Suprapubic skin (tissue), 4 donors: ENCODE measurements around the gene CNTFR. TPM values are rescaled to one million over a fixed set of nuclear protein-coding genes. Genes with fewer than 3 reads are reported as not detected.

Experiments used
- DNase-seq, 2 donors: peaks; one replicate each; pipeline ENCODE4 v3.0.0-alpha.2; 2019; ENCODE audit warnings: low spot score in 2 of 2
- H3K27ac ChIP-seq: fragments of 200-600 bp; sonication (generic); one replicate; pipeline ENCODE4 v1.5.1; 2019
- H3K27me3 ChIP-seq: fragments of 200-600 bp; sonication (generic); one replicate; pipeline ENCODE4 v1.5.1; 2019
- H3K36me3 ChIP-seq: fragments of 200-600 bp; sonication (generic); one replicate; pipeline ENCODE4 v1.5.1; 2019
- H3K4me1 ChIP-seq: fragments of 200-600 bp; sonication (generic); one replicate; pipeline ENCODE4 v1.5.1; 2019
- H3K4me3 ChIP-seq: fragments of 200-600 bp; sonication (generic); one replicate; pipeline ENCODE4 v1.5.1; 2019; ENCODE audit warnings: mild to moderate bottlenecking
- H3K9me3 ChIP-seq: fragments of 200-600 bp; sonication (generic); one replicate; pipeline ENCODE4 v1.5.1; 2019
- CTCF ChIP-seq, 2 donors: fragments of 200-600 bp in 1 of 2; fragments of 450-650 bp in 1 of 2; sonication (generic) in 1 of 2; IDR thresholded peaks; one replicate each; pipeline ENCODE4 v1.5.1; 2016 to 2019; ENCODE audit warnings: antibody characterized with exemption in 2 of 2, mild to moderate bottlenecking in 1 of 2, moderate library complexity in 1 of 2
- EP300 ChIP-seq: sonication (generic); formaldehyde crosslinking; IDR thresholded peaks from one replicate; pipeline ENCODE4 v1.6.1; 2017; ENCODE audit warnings: antibody characterized with exemption
- POLR2A ChIP-seq, 2 donors: fragments of 450-650 bp; IDR thresholded peaks; one replicate each; pipeline ENCODE4 v1.6.1; 2017; ENCODE audit warnings: antibody characterized with exemption in 2 of 2, mild to moderate bottlenecking in 2 of 2, moderate library complexity in 2 of 2
- POLR2AphosphoS5 ChIP-seq, 3 donors: sonication (generic); formaldehyde crosslinking; IDR thresholded peaks; one replicate each; pipeline ENCODE4 v1.6.1; 2017; ENCODE audit warnings: antibody characterized with exemption in 3 of 3
- WGBS: methylation state at CpG from one replicate; pipeline ENCODE4 v1.1.5; 2018; 5-methylcytosine and 5-hydroxymethylcytosine counted together
- total RNA-seq, 4 donors: library from RNA; depleted of rRNA; stranded (reverse); fragments of >200 nt; gene quantifications; one replicate each; pipeline ENCODE4 v1.1.0, GENCODE V29; 2016

The CNTFR gene
- total RNA-seq, 4 donors from 2014 or later: 5.0 to 9.1 (median 5.7) TPM

DNA sequence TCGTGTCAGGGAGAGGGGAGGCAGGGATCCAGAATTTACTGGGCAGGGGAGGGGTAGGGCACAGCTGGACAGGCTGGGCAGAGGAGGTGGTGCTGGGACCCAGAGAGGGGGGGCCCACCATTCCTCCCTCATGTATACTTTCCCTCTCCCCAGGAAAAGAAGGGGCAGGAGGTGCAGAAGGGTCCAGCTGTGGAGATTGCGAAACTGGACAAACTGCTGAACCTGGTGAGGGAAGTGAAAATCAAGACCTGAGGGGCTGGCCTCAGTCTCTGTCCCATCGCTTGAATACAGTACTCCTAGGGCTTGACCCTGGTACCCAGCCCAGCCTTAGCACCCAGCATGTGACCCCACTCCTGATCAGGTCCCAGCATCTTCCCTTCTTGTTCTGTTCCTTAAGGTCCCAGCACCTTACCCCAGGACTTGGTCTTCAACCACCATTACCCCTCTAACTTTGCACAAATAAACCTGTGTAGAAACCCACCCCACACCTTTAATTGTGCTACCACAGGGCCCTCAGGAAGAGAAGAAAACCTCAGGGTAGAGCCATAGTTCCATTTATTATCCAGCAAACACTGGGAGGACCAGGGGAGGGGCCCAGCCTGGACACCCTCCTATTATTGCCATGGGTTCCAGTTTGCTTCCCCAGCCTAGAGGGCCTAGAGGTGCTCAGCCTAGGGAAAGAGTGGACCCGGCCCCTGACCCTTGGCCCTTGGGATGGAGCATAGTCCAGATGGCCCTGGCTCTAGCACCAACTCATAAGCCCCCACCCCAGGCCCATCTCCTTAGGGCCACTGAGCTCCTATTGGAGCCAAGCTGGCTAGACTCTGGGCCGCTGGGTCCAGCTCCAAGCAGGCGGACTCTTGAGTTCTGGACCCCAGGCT, 68.8 kb downstream of the CNTFR start:
- no peak for TF ChIP-seq CTCF (IDR thresholded peaks at IDR 0.05)
- Histone ChIP-seq H3K4me1 (peaks cover 24% of the 10 kb centered on the region), H3K27me3 (no peaks in the 10 kb centered on the region), H3K27ac (no peak overlapping the region), H3K4me3 (no peak overlapping the region), H3K9me3 (no peaks in the 10 kb centered on the region), H3K36me3 (no peaks in the 10 kb centered on the region)
- 84% methylated on average over 3 of the region's 6 CpGs for WGBS
- no peak for DNase-seq

GRCh38 chr9:34520096-34520495, 69.4 kb downstream of the CNTFR start:
- Histone ChIP-seq H3K4me3 (no peak overlapping the region), H3K27ac (no peak overlapping the region), H3K36me3 (no peaks in the 10 kb centered on the region), H3K9me3 (no peaks in the 10 kb centered on the region), H3K4me1 (peaks cover 24% of the 10 kb centered on the region), H3K27me3 (no peaks in the 10 kb centered on the region)
- DNase-seq: no peak
- 83% methylated on average over 1 of the region's 6 CpGs for WGBS
- TF ChIP-seq CTCF (IDR thresholded peaks at IDR 0.05) (no peak), POLR2A (IDR thresholded peaks at IDR 0.05) (no peak), POLR2AphosphoS5 (IDR thresholded peaks at IDR 0.05) (no peak), EP300 (no peak)

DNA sequence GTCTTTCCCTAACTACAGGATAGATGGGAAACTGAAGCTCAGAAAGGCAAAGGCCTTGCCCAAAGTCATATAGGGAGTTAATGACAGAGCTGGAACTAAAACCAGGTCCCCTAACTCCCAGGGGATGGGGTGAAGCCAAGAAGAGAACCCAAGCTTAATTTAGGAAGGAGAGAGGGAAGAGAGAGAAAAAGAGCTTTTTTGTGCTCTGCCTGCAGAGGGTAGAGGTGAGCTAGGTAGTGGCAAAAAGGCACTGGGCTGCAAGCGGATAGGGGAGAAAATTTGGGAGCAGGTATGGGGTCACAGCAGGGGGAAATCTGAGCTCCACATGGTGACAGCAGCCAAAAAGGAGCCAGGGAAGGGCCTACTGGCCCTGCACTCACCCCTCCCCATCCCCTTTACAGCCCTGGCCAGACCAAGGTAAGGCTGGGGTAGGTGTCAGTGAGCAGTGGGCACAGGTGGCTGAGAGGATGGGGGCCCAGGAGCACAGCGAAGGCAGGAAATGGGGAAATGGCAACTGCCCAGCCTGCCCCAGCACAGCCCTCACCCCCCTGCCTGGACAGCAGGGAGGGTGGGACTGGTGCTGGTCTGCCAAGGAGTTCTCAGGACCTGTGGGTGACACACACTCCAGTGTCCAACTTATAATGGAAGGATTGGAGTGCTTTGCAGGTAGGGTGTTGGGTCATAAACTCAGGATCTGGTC, 70.1 kb downstream of the CNTFR start:
- no peak overlapping the region for H3K4me3 ChIP-seq
- DNase-seq: no peak
- 89% methylated on average over 2 of the region's 2 CpGs for WGBS

GRCh38 chr9:34518896-34519295, 70.6 kb downstream of the CNTFR start:
- Histone ChIP-seq H3K36me3 (no peaks in the 10 kb centered on the region), H3K9me3 (no peaks in the 10 kb centered on the region), H3K4me3 (no peak overlapping the region), H3K4me1 (peaks cover 27% of the 10 kb centered on the region), H3K27me3 (no peaks in the 10 kb centered on the region), H3K27ac (no peak overlapping the region)
- WGBS: 100% methylated on average over 1 of the region's 2 CpGs
- no peak for TF ChIP-seq POLR2A (IDR thresholded peaks at IDR 0.05)
- no peak for TF ChIP-seq POLR2AphosphoS5 (IDR thresholded peaks at IDR 0.05)
- no peak for TF ChIP-seq EP300
- no peak for TF ChIP-seq CTCF (IDR thresholded peaks at IDR 0.05)
- DNase-seq: peak in 1 of 2 donors; percentile 63

More for the DNA sequence above, 70.1 kb downstream of the CNTFR start:
- no peaks in the 10 kb centered on the region for H3K36me3 ChIP-seq
- H3K4me1 ChIP-seq: peaks cover 24% of the 10 kb centered on the region
- TF ChIP-seq EP300: no peak
- H3K27ac ChIP-seq: no peak overlapping the region
- H3K27me3 ChIP-seq: no peaks in the 10 kb centered on the region
- no peaks in the 10 kb centered on the region for H3K9me3 ChIP-seq

GRCh38 chr9:34518110-34518616, 71.4 kb downstream of the CNTFR start:
- H3K27ac ChIP-seq: no peak overlapping the region
- TF ChIP-seq POLR2A (IDR thresholded peaks at IDR 0.05) (no peak), EP300 (no peak), POLR2AphosphoS5 (IDR thresholded peaks at IDR 0.05) (no peak), CTCF (IDR thresholded peaks at IDR 0.05) (no peak)
- DNase-seq: peak in 1 of 2 donors; percentile 69
- H3K27me3 ChIP-seq: no peaks in the 10 kb centered on the region
- H3K9me3 ChIP-seq: no peaks in the 10 kb centered on the region
- 69% methylated on average over 6 of the region's 6 CpGs for WGBS
- no peaks in the 10 kb centered on the region for H3K36me3 ChIP-seq
- H3K4me1 ChIP-seq: peaks cover 29% of the 10 kb centered on the region
- H3K4me3 ChIP-seq: no peak overlapping the region
